Measurements from ENCODE around the gene SEMA6D.

- no peak for TF ChIP-seq CTCF (IDR thresholded peaks at IDR 0.05; ENCODE audit: low read depth, low read length, poor library complexity, severe bottlenecking)
- no peak for TF ChIP-seq EZH2phosphoT487 (IDR thresholded peaks at IDR 0.05; ENCODE audit: borderline replicate concordance, low read length)
These were observed 10.4 kb downstream of the SEMA6D start for GRCh38 chr15:47727676-47728075.
